Measurements from ENCODE around the gene SPRR5. TPM values are rescaled to one million over a fixed set of nuclear protein-coding genes. Genes with fewer than 3 reads are reported as not detected.

Gene SPRR5
- total RNA-seq, 1 experiment from 2014 or later = not detected

DNA sequence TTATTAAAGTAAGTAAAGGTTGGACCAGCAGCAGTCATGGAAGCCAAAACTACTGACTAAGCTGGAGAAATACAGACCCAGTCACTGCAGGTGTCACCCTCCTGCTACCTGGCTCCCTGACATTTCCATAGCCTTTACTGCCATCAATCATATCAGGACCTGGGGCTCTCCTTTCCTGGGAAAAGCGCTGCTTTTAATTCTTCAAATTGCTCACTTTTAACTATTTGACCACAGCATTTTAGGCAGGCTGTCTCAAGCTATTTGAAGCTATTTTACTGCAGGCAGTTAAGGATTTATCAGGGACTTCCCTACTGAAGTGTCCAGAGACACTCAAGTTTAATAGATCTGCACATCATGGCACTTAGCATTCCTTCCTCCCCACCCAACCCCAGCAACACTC is 34.5 kb upstream of the SPRR5 start:
- Histone ChIP-seq H3K4me2 (no peak overlapping the region), H3K4me1 (replicated peaks; ENCODE audit: insufficient read depth) (peaks cover 21% of the 10 kb centered on the region), H2AFZ (no peak overlapping the region), H3K9me2 (ENCODE audit: insufficient read depth) (no peaks in the 10 kb centered on the region), H3K27ac (no peak overlapping the region), H3K36me3 (ENCODE audit: low read depth) (no peaks in the 10 kb centered on the region), H3K27me3 (ENCODE audit: insufficient read depth, low read depth) (no peaks in the 10 kb centered on the region), H3K79me2 (ENCODE audit: low read depth) (no peaks in the 10 kb centered on the region), H3K9me3 (ENCODE audit: insufficient read depth, low read depth) (no peaks in the 10 kb centered on the region), H3F3A (ENCODE audit: insufficient read depth, low read depth) (peaks cover 12% of the 10 kb centered on the region; the same call in 1 of the 2 replicates), H4K20me1 (ENCODE audit: insufficient read depth) (no peaks in the 10 kb centered on the region), H3K4me3 (no peak overlapping the region)
- intact Hi-C loops (cut with micrococcal nuclease; ENCODE audit: unreplicated experiment) = no loop called here
- no TSS peak for BruUV-seq (replicated peaks)
- CTCF ChIA-PET = no interaction called here
- DNase-seq = no peak
- TF ChIP-seq, protein P1, sequence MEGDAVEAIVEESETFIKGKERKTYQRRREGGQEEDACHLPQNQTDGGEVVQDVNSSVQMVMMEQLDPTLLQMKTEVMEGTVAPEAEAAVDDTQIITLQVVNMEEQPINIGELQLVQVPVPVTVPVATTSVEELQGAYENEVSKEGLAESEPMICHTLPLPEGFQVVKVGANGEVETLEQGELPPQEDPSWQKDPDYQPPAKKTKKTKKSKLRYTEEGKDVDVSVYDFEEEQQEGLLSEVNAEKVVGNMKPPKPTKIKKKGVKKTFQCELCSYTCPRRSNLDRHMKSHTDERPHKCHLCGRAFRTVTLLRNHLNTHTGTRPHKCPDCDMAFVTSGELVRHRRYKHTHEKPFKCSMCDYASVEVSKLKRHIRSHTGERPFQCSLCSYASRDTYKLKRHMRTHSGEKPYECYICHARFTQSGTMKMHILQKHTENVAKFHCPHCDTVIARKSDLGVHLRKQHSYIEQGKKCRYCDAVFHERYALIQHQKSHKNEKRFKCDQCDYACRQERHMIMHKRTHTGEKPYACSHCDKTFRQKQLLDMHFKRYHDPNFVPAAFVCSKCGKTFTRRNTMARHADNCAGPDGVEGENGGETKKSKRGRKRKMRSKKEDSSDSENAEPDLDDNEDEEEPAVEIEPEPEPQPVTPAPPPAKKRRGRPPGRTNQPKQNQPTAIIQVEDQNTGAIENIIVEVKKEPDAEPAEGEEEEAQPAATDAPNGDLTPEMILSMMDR (conservative IDR thresholded peaks at IDR 0.05) = no peak
- TF ChIP-seq EZH2 (IDR thresholded peaks at IDR 0.05; ENCODE audit: low read depth) = no peak
- POLR2A ChIA-PET (ENCODE audit: unreplicated experiment) = interaction anchor here (0.7 kb wide), 1 partner anchor 73 kb away, joined by 4 read pairs; no protein-coding TSS in a partner anchor

DNA sequence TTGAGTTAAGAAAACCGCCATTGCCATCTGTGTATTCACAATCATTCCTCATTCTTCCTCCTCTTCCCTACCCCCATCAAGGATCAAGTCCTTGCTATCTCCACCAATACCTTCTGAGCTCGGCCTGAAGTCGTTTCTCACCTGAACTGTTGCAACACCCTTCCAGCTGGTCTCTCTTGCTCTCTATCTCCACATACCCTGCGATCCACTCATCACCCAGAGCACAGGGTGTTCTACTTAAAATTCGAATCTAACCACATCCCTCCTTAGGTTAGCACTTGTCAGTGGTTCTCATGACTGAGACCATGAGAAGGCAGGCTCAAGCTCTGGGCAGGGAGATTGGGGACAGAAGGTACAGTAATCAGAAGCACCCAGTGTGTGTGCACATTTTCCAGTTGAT is 34.1 kb upstream of the SPRR5 start:
- H4K20me1 ChIP-seq (ENCODE audit: insufficient read depth) = no peaks in the 10 kb centered on the region
- DNase-seq = no peak

DNA sequence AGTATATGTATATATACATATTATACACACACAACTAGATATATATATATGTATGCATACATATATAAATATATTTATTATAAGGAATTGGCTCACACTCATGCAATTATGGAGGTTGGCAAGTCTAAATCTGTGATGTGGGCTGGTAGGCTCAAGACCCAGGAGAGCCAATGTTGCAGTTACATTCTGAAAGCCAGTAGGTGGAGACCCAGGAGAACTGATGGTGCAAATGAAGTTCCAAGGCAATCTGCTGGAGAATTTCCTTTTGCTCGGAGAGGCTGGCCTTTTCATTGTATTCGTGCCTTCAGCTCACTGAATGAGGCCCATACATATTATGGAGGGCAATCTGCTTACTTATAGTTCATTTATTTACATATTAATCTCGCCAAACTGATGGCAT is 29.2 kb upstream of the SPRR5 start:
- H4K20me1 ChIP-seq (ENCODE audit: insufficient read depth) = no peaks in the 10 kb centered on the region
- no peaks in the 10 kb centered on the region for H3K36me3 ChIP-seq (ENCODE audit: low read depth)
- no TSS peak for BruUV-seq (replicated peaks)
- ChIA-PET POLR2A (ENCODE audit: unreplicated experiment) (no interaction called here), CTCF (interaction anchor here (2.5 kb wide), 1 partner anchor 115 kb away, joined by 6 read pairs; no protein-coding TSS in a partner anchor)
- no peaks in the 10 kb centered on the region for H3F3A ChIP-seq (ENCODE audit: insufficient read depth, low read depth)
- H3K9me3 ChIP-seq (ENCODE audit: insufficient read depth, low read depth) = no peaks in the 10 kb centered on the region
- H3K4me3 ChIP-seq = no peak overlapping the region
- H3K27me3 ChIP-seq (ENCODE audit: insufficient read depth, low read depth) = no peaks in the 10 kb centered on the region
- no peaks in the 10 kb centered on the region for H3K79me2 ChIP-seq (ENCODE audit: low read depth)
- no peaks in the 10 kb centered on the region for H3K9me2 ChIP-seq (ENCODE audit: insufficient read depth)
- H3K27ac ChIP-seq = no peak overlapping the region
- no peak for TF ChIP-seq EZH2 (IDR thresholded peaks at IDR 0.05; ENCODE audit: low read depth)
- TF ChIP-seq, protein P1 (conservative IDR thresholded peaks at IDR 0.05) = peak; percentile 46
- DNase-seq = no peak
- no peak overlapping the region for H2AFZ ChIP-seq
- no peak overlapping the region for H3K4me2 ChIP-seq
- H3K4me1 ChIP-seq (replicated peaks; ENCODE audit: insufficient read depth) = no peaks in the 10 kb centered on the region
- intact Hi-C loops (cut with micrococcal nuclease; ENCODE audit: unreplicated experiment) = loop anchor here (5.0 kb wide), 1 partner anchor 275 kb away; no protein-coding TSS in a partner anchor

More for the DNA sequence above, 34.1 kb upstream of the SPRR5 start:
- H3K9me3 ChIP-seq (ENCODE audit: insufficient read depth, low read depth) = no peaks in the 10 kb centered on the region
- H3K4me1 ChIP-seq (replicated peaks; ENCODE audit: insufficient read depth) = peaks cover 17% of the 10 kb centered on the region
- intact Hi-C loops (cut with micrococcal nuclease; ENCODE audit: unreplicated experiment) = no loop called here
- POLR2A ChIA-PET (ENCODE audit: unreplicated experiment) = interaction anchor here (0.7 kb wide), 1 partner anchor 72 kb away, joined by 4 read pairs; no protein-coding TSS in a partner anchor
- no peaks in the 10 kb centered on the region for H3K27me3 ChIP-seq (ENCODE audit: insufficient read depth, low read depth)
- peaks cover 8% of the 10 kb centered on the region; the same call in 1 of the 2 replicates for H3F3A ChIP-seq (ENCODE audit: insufficient read depth, low read depth)
- H3K4me2 ChIP-seq = no peak overlapping the region
- H2AFZ ChIP-seq = no peak overlapping the region
- no peak overlapping the region for H3K27ac ChIP-seq
- H3K9me2 ChIP-seq (ENCODE audit: insufficient read depth) = no peaks in the 10 kb centered on the region
- no TSS peak for BruUV-seq (replicated peaks)
- TF ChIP-seq EZH2 (IDR thresholded peaks at IDR 0.05; ENCODE audit: low read depth) = no peak
- TF ChIP-seq, protein P1 (conservative IDR thresholded peaks at IDR 0.05) = no peak
- no peaks in the 10 kb centered on the region for H3K36me3 ChIP-seq (ENCODE audit: low read depth)
- CTCF ChIA-PET = no interaction called here
- no peak overlapping the region for H3K4me3 ChIP-seq
- H3K79me2 ChIP-seq (ENCODE audit: low read depth) = no peaks in the 10 kb centered on the region
